GM19193 (cell line): ENCODE measurements around the gene SCUBE1.

ENCODE experiments used
- POLR2A ChIP-seq: IDR thresholded peaks from 4 replicates; pipeline ENCODE4 v1.6.1; 2011; ENCODE audit not compliant: insufficient read depth, insufficient read length; ENCODE audit errors: extremely low read depth

The SCUBE1 gene

GRCh38 chr22:43274595-43275240 lies 68.5 kb downstream of the SCUBE1 start:
- no peak for TF ChIP-seq POLR2A

GRCh38 chr22:43273902-43274484 lies 69.2 kb downstream of the SCUBE1 start:
- no peak for TF ChIP-seq POLR2A

GRCh38 chr22:43272869-43273318 lies 70.3 kb downstream of the SCUBE1 start:
- no peak for TF ChIP-seq POLR2A

GRCh38 chr22:43272301-43272700 lies 70.9 kb downstream of the SCUBE1 start:
- no peak for TF ChIP-seq POLR2A

- TF ChIP-seq POLR2A: no peak
Observed at GRCh38 chr22:43270949-43271348, 72.2 kb downstream of the SCUBE1 start.

- no peak for TF ChIP-seq POLR2A
Observed at GRCh38 chr22:43270314-43270908, 72.8 kb downstream of the SCUBE1 start.

GRCh38 chr22:43269646-43270045 lies 73.5 kb downstream of the SCUBE1 start:
- no peak for TF ChIP-seq POLR2A

- no peak for TF ChIP-seq POLR2A
Observed at GRCh38 chr22:43269246-43269645, 73.9 kb downstream of the SCUBE1 start.

GRCh38 chr22:43267981-43268660 lies 75.1 kb downstream of the SCUBE1 start:
- TF ChIP-seq POLR2A: no peak

GRCh38 chr22:43267332-43267980 lies 75.7 kb downstream of the SCUBE1 start:
- TF ChIP-seq POLR2A: no peak

- no peak for TF ChIP-seq POLR2A
Observed at GRCh38 chr22:43266076-43266475, 77.1 kb downstream of the SCUBE1 start.

- TF ChIP-seq POLR2A: no peak
Observed at GRCh38 chr22:43263645-43264514, 79.3 kb downstream of the SCUBE1 start.

GRCh38 chr22:43262990-43263644 lies 80.1 kb downstream of the SCUBE1 start:
- TF ChIP-seq POLR2A: no peak
